Liver (tissue), 9 donors: ENCODE measurements around the gene SLC5A9. TPM values are rescaled to one million over a fixed set of nuclear protein-coding genes. Genes with fewer than 3 reads are reported as not detected.

ENCODE experiments used
- DNase-seq: peaks from one replicate; pipeline ENCODE4 v3.0.0-alpha.2; 2017; ENCODE audit warnings: low spot score
- H3K27ac ChIP-seq, 2 donors: one replicate each; pipeline ENCODE4 v1.7.0; 2013; ENCODE audit warnings: inconsistent platforms in 2 of 2, low read length in 2 of 2, control low read depth in 1 of 2, low read depth in 1 of 2, mild to moderate bottlenecking in 1 of 2
- H3K27me3 ChIP-seq, 4 donors: one replicate each; pipeline versions ENCODE4 v1.6.1 to v1.7.0; 2013; ENCODE audit warnings: low read length in 3 of 4, inconsistent platforms in 1 of 4, mild to moderate bottlenecking in 1 of 4, moderate library complexity in 1 of 4; ENCODE audit not compliant: control insufficient read depth in 4 of 4, insufficient read depth in 4 of 4
- H3K36me3 ChIP-seq, 4 donors: one replicate each; pipeline versions ENCODE4 v1.6.1 to v1.7.0; 2013; ENCODE audit warnings: low read length in 3 of 4, mild to moderate bottlenecking in 3 of 4, low read depth in 1 of 4, moderate library complexity in 1 of 4; ENCODE audit not compliant: control insufficient read depth in 4 of 4, insufficient read depth in 3 of 4
- H3K4me1 ChIP-seq, 4 donors: one replicate each; pipeline versions ENCODE4 v1.6.1 to v1.7.0; 2013; ENCODE audit warnings: low read length in 3 of 4, mild to moderate bottlenecking in 3 of 4, moderate library complexity in 1 of 4; ENCODE audit not compliant: control insufficient read depth in 4 of 4, insufficient read depth in 4 of 4
- H3K4me3 ChIP-seq, 3 donors: one replicate each; pipeline versions ENCODE4 v1.6.1 to v1.7.0; 2013; ENCODE audit warnings: low read length in 3 of 3, control low read depth in 1 of 3, low read depth in 1 of 3, mild to moderate bottlenecking in 1 of 3
- H3K9ac ChIP-seq, 2 donors: one replicate each; pipeline ENCODE4 v1.7.0; 2013; ENCODE audit warnings: low read length in 2 of 2, mild to moderate bottlenecking in 2 of 2, moderate library complexity in 2 of 2, control low read depth in 1 of 2, low read depth in 1 of 2
- H3K9me3 ChIP-seq, 4 donors: one replicate each; pipeline versions ENCODE4 v1.6.1 to v1.7.0; 2013; ENCODE audit warnings: low read length in 3 of 4; ENCODE audit not compliant: control insufficient read depth in 4 of 4
- ATF3 ChIP-seq: IDR thresholded peaks from 2 replicates; pipeline ENCODE4 v1.6.1; 2016; ENCODE audit warnings: antibody characterized with exemption
- EGR1 ChIP-seq, 2 donors: IDR thresholded peaks; 2 replicates each; pipeline ENCODE4 v1.6.1; 2016 to 2018; ENCODE audit warnings: antibody characterized with exemption in 2 of 2, low read depth in 2 of 2
- FOXA1 ChIP-seq: IDR thresholded peaks from 2 replicates; pipeline ENCODE4 v1.6.1; 2016; ENCODE audit warnings: antibody characterized with exemption
- FOXA2 ChIP-seq: IDR thresholded peaks from 2 replicates; pipeline ENCODE4 v1.6.1; 2016; ENCODE audit warnings: antibody characterized with exemption
- GABPA ChIP-seq, 2 donors: IDR thresholded peaks in 1 of 2; conservative IDR thresholded peaks in 1 of 2; 2 replicates each; pipeline ENCODE4 v1.6.1; 2016; ENCODE audit warnings: antibody characterized with exemption in 2 of 2, mild to moderate bottlenecking in 1 of 2, moderate library complexity in 1 of 2
- HNF4A ChIP-seq, 2 donors: conservative IDR thresholded peaks; 2 replicates each; pipeline ENCODE4 v1.6.1; 2016; ENCODE audit warnings: antibody characterized with exemption in 2 of 2, mild to moderate bottlenecking in 2 of 2
- HNF4G ChIP-seq: IDR thresholded peaks from 2 replicates; pipeline ENCODE4 v1.6.1; 2016; ENCODE audit warnings: antibody characterized with exemption
- JUND ChIP-seq, 2 donors: IDR thresholded peaks; 2 replicates each; pipeline ENCODE4 v1.6.1; 2016; ENCODE audit warnings: antibody characterized with exemption in 2 of 2
- MAX ChIP-seq: IDR thresholded peaks from 2 replicates; pipeline ENCODE4 v1.6.1; 2016; ENCODE audit warnings: antibody characterized with exemption
- NR2F2 ChIP-seq: IDR thresholded peaks from 2 replicates; pipeline ENCODE4 v1.6.1; 2016; ENCODE audit warnings: antibody characterized with exemption
- RAD21 ChIP-seq, 2 donors: IDR thresholded peaks; 2 replicates each; pipeline ENCODE4 v1.6.1; 2016; ENCODE audit warnings: antibody characterized with exemption in 2 of 2, mild to moderate bottlenecking in 2 of 2
- RXRA ChIP-seq, 2 donors: IDR thresholded peaks; 2 replicates each; pipeline ENCODE4 v1.6.1; 2017 to 2018; ENCODE audit warnings: antibody characterized with exemption in 2 of 2, mild to moderate bottlenecking in 1 of 2
- SP1 ChIP-seq: IDR thresholded peaks from 2 replicates; pipeline ENCODE4 v1.6.1; 2018; ENCODE audit warnings: antibody characterized with exemption, mild to moderate bottlenecking
- TAF1 ChIP-seq: conservative IDR thresholded peaks from 2 replicates; pipeline ENCODE4 v1.6.1; 2016; ENCODE audit warnings: antibody characterized with exemption, mild to moderate bottlenecking
- YY1 ChIP-seq: IDR thresholded peaks from 2 replicates; pipeline ENCODE4 v1.6.1; 2016; ENCODE audit warnings: antibody characterized with exemption, mild to moderate bottlenecking
- WGBS: extraction: QIAGEN DNeasy Blood & Tissue Kit; methylation state at CpG from one replicate; pipeline ENCODE4 v1.1.7; 2013; 5-methylcytosine and 5-hydroxymethylcytosine counted together
- polyA plus RNA-seq, 2 donors: library from polyadenylated mRNA; stranded (reverse) in 1 of 2; unstranded in 1 of 2; fragments of 200-250 nt in 1 of 2; fragments of >200 nt in 1 of 2; fragmentation: Nextera tagmentation in 1 of 2; extraction: Ambion mirVana in 1 of 2; gene quantifications; one replicate each; pipeline versions ENCODE4 v1.2.1 to v1.2.3, GENCODE V29; 2013 to 2015
- total RNA-seq, 2 donors: library from RNA; depleted of rRNA; stranded (reverse); fragments of >200 nt; gene quantifications; one replicate each; pipeline ENCODE4 v1.2.3, GENCODE V29; 2014
- TF ChIP-seq, protein P1 (sequence below): fragments of 150-350 bp; IDR thresholded peaks from 2 replicates; pipeline ENCODE4 v1.5.1; 2017; ENCODE audit warnings: improper control_type of control experiment, low read depth, low read length; ENCODE audit not compliant: missing input control
- TF ChIP-seq, protein P2 (sequence below): IDR thresholded peaks from 2 replicates; pipeline ENCODE4 v1.6.1; 2016; ENCODE audit warnings: antibody characterized with exemption, mild to moderate bottlenecking
- donor health status: healthy.
- donor health status: healthy.
- donor health status: healthy.
- donor health status: healthy.
- donor health status: healthy.

SLC5A9 gene
- total and polyA plus RNA-seq, 4 donors: 0.78 to 6.5 (median 6.0) TPM

DNA sequence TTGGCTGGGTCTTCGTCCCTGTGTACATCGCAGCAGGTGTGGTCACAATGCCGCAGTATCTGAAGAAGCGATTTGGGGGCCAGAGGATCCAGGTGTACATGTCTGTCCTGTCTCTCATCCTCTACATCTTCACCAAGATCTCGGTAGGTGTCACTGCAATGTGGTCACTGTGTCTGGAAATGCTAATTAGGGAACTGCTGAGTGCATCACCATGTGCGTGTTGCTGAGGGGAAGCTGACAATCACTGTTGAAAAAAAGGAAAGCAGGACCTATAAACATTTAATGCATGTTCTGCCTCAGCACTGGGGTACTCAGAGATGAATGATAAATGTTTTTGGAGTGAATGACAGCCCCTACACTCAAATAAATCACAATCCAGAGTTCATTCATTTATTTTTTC lies 6.8 kb downstream of the SLC5A9 start (continued):
- TF ChIP-seq, protein P1, sequence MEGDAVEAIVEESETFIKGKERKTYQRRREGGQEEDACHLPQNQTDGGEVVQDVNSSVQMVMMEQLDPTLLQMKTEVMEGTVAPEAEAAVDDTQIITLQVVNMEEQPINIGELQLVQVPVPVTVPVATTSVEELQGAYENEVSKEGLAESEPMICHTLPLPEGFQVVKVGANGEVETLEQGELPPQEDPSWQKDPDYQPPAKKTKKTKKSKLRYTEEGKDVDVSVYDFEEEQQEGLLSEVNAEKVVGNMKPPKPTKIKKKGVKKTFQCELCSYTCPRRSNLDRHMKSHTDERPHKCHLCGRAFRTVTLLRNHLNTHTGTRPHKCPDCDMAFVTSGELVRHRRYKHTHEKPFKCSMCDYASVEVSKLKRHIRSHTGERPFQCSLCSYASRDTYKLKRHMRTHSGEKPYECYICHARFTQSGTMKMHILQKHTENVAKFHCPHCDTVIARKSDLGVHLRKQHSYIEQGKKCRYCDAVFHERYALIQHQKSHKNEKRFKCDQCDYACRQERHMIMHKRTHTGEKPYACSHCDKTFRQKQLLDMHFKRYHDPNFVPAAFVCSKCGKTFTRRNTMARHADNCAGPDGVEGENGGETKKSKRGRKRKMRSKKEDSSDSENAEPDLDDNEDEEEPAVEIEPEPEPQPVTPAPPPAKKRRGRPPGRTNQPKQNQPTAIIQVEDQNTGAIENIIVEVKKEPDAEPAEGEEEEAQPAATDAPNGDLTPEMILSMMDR: no peak

DNA sequence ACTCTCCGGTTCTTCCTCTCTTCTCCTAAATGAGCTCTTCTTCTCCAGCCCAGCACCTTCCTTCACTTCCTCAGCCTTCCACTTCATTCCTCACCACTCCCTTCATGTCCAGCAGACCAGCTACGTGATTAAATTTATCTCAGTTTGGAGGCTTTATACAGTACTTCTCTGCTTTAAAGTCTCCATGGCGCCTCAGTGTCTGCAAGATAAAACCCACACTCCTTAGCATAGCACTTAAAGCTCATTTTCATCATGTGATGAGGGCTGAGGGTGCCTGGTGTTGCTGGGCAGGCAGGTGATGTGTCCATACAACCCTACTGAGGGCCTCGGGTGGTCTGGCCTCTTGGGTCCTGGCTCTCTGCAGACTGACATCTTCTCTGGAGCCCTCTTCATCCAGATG lies 7.7 kb downstream of the SLC5A9 start:
- H3K4me1 ChIP-seq: peaks cover 0 to 4% (median 1%) of the 10 kb centered on the region in 4 donors
- no peak overlapping the region for H3K27ac ChIP-seq
- H3K9ac ChIP-seq: no peak overlapping the region
- H3K9me3 ChIP-seq: no peaks in the 10 kb centered on the region
- H3K36me3 ChIP-seq: peaks cover 0 to 45% (median 20%) of the 10 kb centered on the region in 4 donors
- DNase-seq: no peak
- 92% methylated on average over 4 of the region's 4 CpGs for WGBS
- no peak overlapping the region for H3K4me3 ChIP-seq
- TF ChIP-seq EGR1 (IDR thresholded peaks at IDR 0.05; ENCODE audit: low read depth in 2 of 2) (no peak), ATF3 (no peak), NR2F2 (no peak), FOXA1 (no peak), HNF4G (no peak), SP1 (no peak), JUND (IDR thresholded peaks at IDR 0.05) (no peak), HNF4A (conservative IDR thresholded peaks at IDR 0.05) (no peak), MAX (no peak), TAF1 (no peak), GABPA (IDR thresholded peaks at IDR 0.05 in 1 of 2, conservative IDR thresholded peaks at IDR 0.05 in 1 of 2) (no peak), RXRA (IDR thresholded peaks at IDR 0.05) (no peak), FOXA2 (no peak), YY1 (no peak), RAD21 (IDR thresholded peaks at IDR 0.05) (no peak)
- TF ChIP-seq, protein P2, sequence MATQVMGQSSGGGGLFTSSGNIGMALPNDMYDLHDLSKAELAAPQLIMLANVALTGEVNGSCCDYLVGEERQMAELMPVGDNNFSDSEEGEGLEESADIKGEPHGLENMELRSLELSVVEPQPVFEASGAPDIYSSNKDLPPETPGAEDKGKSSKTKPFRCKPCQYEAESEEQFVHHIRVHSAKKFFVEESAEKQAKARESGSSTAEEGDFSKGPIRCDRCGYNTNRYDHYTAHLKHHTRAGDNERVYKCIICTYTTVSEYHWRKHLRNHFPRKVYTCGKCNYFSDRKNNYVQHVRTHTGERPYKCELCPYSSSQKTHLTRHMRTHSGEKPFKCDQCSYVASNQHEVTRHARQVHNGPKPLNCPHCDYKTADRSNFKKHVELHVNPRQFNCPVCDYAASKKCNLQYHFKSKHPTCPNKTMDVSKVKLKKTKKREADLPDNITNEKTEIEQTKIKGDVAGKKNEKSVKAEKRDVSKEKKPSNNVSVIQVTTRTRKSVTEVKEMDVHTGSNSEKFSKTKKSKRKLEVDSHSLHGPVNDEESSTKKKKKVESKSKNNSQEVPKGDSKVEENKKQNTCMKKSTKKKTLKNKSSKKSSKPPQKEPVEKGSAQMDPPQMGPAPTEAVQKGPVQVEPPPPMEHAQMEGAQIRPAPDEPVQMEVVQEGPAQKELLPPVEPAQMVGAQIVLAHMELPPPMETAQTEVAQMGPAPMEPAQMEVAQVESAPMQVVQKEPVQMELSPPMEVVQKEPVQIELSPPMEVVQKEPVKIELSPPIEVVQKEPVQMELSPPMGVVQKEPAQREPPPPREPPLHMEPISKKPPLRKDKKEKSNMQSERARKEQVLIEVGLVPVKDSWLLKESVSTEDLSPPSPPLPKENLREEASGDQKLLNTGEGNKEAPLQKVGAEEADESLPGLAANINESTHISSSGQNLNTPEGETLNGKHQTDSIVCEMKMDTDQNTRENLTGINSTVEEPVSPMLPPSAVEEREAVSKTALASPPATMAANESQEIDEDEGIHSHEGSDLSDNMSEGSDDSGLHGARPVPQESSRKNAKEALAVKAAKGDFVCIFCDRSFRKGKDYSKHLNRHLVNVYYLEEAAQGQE: no peak
- TF ChIP-seq, protein P1: no peak
- no peaks in the 10 kb centered on the region for H3K27me3 ChIP-seq
